Spleen (tissue), 7 donors: Measurements from ENCODE around the gene VMP1.

Experiments
- POLR2A ChIP-seq, 3 donors: fragments of 450-650 bp; IDR thresholded peaks; one replicate each; pipeline ENCODE4 v1.5.1; 2017; ENCODE audit warnings: antibody characterized with exemption in 3 of 3, mild to moderate bottlenecking in 1 of 3
- POLR2AphosphoS5 ChIP-seq, 3 donors: sonication (generic); formaldehyde crosslinking; IDR thresholded peaks; one replicate each; pipeline ENCODE4 v1.5.1; 2017; ENCODE audit warnings: antibody characterized with exemption in 3 of 3
- TF ChIP-seq, protein P1 (sequence below), 11 experiments: fragments of 200-600 bp in 7 of 11; fragments of 450-650 bp in 4 of 11; sonication (generic) in 4 of 11; IDR thresholded peaks in 8 of 11; conservative IDR thresholded peaks in 3 of 11; 1 replicate in 7 of 11; 2 replicates in 4 of 11; pipeline versions ENCODE4 v1.4.0 to v1.8.0; 2016 to 2021; ENCODE audit warnings: antibody characterized with exemption in 11 of 11, inconsistent platforms in 4 of 11, mild to moderate bottlenecking in 1 of 11
- donor health status: DM: no; HTN: no; CAD: no; lungs with moderate emphysema.
- donor health status: DM: no; HTN: no; CAD: no.
- donor health status: DM: no; HTN: no; CAD: no.

DNA sequence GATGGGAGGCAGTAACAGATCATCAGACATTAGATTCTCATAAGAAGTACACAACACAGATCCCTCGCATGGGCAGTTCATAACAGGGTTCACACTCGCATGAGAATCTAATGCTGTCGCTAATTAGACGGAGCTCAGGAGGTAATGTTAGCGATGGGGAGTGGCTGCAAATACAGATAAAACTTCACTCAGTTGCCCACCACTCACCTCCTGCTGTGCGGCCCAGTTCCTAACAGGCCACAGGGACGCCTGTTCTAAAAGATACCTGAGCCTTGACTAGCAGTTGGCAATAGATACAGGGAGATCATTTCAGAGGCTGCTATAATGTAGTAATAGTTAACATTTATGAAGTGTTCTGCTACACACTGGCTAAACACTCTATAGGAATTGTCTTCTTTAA, 5.2 kb upstream of the VMP1 start:
- TF ChIP-seq, protein P1, sequence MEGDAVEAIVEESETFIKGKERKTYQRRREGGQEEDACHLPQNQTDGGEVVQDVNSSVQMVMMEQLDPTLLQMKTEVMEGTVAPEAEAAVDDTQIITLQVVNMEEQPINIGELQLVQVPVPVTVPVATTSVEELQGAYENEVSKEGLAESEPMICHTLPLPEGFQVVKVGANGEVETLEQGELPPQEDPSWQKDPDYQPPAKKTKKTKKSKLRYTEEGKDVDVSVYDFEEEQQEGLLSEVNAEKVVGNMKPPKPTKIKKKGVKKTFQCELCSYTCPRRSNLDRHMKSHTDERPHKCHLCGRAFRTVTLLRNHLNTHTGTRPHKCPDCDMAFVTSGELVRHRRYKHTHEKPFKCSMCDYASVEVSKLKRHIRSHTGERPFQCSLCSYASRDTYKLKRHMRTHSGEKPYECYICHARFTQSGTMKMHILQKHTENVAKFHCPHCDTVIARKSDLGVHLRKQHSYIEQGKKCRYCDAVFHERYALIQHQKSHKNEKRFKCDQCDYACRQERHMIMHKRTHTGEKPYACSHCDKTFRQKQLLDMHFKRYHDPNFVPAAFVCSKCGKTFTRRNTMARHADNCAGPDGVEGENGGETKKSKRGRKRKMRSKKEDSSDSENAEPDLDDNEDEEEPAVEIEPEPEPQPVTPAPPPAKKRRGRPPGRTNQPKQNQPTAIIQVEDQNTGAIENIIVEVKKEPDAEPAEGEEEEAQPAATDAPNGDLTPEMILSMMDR (IDR thresholded peaks at IDR 0.05 in 8 of 11, conservative IDR thresholded peaks at IDR 0.05 in 3 of 11): no peak
- TF ChIP-seq POLR2AphosphoS5 (IDR thresholded peaks at IDR 0.05) (no peak), POLR2A (IDR thresholded peaks at IDR 0.05) (no peak)
